ENCODE results near the gene ZBTB38. TPM values are rescaled to one million over a fixed set of nuclear protein-coding genes. Genes with fewer than 3 reads are reported as not detected.

Gene ZBTB38
- total RNA-seq, 1 experiment from 2014 or later = 92.8 TPM

DNA sequence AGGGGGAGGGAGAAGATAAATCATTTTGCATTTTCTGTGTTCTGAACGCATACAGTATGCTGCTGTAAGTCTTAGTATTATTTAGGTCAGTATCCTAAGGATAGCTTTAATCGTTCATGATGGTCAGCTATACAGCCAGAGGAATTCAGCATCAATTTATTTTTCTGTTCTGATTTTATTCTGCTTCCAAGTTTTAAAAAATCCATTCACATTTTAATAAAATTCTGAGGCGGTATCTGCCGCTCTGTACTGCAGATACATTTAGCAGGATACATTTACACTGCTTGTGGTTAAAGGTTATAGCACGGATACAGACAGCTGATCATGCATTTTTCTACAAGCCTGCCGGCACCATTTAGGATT is 17.8 kb downstream of the ZBTB38 start:
- DNase-seq (ENCODE audit: low read depth) = no peak

DNA sequence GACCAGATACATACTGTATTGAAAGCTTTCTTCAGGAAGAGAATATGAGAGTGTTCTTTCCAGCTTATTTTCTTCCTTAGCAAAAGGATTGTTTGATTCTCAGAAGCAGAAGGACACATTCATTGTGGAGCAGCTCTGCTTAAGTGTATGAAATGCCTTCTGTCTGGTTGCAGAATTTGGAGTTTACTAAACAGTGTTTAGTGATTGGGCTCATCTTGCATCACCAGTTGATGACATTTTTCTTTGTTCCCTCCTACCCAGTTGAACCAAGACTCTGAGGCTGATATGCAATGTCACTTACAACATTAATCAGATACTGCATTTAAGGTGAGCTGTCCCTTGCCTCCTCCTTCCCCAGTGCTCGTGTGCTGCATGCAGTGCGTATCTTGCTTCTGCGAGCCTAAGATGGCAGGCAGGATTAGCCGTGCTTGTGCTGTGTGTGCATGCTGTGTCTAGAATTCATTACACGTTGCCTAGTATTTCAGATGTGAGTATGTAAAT is 18.4 kb downstream of the ZBTB38 start:
- DNase-seq (ENCODE audit: low read depth) = no peak

DNA sequence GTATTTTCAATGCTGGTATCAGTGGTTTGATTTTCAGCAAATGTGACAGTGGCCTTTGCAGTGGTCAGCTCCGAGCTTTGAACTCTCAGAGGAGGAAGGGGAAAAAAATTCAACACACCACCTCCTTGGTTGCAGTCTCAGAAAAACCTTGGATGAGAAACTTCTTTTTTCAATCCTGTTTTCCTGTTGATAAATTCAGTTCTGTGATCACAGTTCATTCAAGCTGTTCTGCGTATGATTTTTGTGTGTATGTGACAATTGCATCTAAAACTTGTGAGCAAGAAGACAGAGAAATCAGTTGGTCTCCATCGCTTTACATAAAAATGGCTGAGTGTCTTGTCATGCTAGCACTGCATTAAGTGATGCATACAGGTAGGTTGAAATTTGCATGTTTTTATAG is 19.2 kb downstream of the ZBTB38 start:
- no peak for DNase-seq (ENCODE audit: low read depth)

DNA sequence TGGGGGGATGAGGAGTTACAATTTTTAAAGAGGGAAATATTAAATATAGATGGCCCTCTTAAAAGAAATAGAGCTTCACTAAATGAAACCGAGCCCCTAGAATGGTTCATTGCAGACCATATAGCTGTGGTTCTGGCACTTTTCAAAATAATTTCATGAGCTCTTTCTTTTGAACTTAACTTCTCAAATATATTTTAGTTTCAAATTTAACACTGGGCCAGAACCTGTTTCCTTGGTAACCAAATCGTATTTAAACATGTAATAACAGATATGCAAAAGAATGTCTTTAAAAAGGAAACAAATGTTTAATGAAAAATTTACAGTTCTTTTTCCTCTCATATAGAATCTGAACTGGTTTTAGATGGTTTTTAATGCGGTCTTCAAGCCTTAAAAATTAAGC is 20.1 kb downstream of the ZBTB38 start:
- no peak for DNase-seq (ENCODE audit: low read depth)

DNA sequence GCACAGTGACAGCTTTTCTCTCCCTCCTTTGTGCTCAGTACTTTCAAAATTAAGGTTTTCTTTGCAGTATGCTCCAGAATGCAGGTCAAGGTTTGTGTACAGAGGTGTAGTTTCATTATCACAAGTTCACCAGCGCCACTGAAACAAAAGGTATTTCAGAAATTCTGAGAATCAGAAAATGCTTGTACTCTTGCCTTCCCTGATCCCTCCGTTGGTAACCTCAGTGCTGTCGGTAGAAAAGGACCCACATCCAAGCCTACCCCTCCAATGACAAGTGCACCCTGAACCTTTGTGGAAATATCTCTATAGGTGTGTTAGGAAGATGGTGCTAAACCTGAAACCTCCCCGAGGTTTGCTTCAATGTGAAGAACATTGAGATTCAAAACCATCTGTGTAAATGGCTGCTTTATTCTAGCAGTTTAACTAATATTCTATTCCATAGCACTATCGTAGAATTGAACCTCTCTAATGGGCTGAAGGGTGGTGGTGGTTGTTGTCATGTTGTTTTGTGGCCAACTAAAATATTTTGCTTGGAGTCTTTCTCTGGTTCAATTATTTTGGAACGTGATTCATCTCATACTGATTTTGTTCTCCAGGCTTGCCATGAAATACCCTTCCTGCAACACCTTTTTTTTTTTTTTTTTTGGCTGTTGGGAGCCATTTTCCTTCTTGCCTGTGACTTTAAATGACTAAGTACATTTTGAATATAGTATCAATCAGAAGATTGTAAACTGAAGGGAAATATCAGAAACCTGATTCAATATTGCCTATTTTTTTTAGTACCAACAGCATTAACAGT is 20.7 kb downstream of the ZBTB38 start:
- DNase-seq (ENCODE audit: low read depth) = peak; percentile 61

DNA sequence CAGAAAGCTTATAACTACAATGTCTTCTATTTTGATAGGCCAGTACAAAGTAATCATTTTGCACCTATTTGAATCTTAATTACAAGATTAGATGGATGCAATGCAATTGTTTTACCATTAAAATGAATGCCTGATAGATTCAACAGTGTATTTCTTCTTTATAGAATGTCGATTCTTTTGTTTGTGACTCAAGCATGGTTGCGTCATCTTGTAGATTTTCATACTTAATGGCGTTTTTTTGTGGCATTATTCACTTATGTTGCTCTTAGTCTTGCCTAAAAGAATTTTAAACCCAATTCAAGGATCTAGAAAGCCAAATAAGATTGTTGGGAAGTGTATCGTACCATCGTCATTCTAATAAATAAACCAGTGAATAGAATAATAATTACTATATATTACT is 21.4 kb downstream of the ZBTB38 start:
- no peak for DNase-seq (ENCODE audit: low read depth)

DNA sequence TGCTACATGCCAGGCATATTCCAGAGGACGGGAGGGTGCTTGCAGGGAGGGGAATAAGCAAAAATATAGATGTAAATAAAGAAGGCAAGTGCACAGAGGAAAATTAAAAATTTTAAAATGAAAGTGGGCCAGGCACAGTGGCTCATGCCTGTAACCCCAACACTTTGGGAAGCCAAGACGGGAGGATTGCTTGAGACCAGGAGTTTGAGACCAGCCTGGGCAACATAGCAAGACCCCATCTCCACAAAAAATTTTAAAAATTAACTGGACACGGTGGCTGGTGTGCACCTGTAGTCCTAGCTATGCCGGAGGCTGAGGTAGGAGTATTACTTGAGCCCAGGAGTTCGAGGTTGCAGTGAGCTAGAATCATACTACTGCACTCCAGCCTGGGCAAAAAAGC is 22.4 kb downstream of the ZBTB38 start:
- DNase-seq (ENCODE audit: low read depth) = no peak

DNA sequence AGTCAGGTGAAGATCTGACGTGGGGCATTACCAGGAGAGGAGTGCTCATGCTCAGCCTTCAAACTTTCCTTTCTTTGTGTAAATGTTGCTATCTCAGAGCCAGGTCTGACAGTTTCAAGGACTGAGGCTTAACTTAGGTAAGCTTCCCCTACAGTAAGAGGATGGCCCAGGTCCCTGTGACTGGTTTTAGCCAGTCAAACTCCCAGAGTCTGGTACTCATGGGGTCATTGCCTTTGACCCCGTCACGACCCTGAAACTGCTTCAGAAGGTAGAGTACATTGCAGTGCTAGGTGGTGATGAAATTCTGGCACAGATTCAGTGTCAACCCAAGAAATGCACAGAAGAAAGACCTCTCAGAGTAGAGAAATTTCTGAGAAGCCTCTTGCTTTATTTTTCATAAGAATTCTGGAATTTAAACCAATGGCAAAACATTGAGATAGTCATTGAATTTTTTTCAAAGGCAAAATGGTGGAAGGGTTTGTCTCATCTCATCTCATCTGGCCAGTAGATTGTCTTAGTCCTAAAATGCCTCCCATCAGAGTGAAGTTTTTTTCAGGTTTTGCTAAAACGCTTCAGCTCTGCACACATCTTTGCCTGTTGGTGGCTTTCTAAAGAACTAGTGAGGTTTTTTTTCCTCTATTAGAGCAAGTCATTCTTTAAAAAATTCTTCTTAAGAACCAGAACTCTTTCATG is 23.1 kb downstream of the ZBTB38 start:
- no peak for DNase-seq (ENCODE audit: low read depth)

DNA sequence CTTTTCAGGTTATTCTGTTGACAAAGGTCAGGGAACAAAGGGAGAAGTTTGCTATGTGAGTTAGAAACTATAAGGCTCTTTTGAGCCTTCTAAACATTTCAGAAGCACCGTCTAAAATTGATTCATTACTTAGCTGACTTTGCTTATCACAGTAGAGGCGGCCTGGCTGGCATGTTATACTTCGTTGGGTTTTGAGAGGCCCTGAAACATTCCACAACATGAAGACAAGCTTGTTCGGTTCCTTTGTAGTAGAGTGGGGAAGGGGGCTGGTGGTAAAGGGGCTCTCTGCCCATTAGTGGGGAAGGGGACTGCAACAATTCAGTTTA is 23.6 kb downstream of the ZBTB38 start:
- no peak for DNase-seq (ENCODE audit: low read depth)

DNA sequence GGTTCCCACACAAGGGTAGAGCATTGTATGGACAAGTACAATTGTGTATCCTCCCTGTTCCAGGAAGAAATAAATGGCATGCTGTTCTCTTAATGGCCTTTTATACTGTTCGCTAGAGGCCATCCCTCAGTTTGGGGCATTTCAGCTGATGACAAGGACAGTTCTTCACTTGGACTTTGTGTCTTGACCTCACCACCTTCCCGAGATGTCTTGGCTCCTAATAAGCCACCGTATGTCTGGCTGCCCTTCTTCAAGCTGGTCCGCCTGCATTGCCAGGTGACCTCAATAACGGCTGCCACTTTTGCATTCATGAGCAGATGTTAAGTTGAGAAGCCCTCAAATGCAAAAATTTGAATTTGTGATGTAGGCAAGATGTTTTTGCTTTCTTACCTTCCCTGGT is 24.1 kb downstream of the ZBTB38 start:
- DNase-seq (ENCODE audit: low read depth) = no peak

DNA sequence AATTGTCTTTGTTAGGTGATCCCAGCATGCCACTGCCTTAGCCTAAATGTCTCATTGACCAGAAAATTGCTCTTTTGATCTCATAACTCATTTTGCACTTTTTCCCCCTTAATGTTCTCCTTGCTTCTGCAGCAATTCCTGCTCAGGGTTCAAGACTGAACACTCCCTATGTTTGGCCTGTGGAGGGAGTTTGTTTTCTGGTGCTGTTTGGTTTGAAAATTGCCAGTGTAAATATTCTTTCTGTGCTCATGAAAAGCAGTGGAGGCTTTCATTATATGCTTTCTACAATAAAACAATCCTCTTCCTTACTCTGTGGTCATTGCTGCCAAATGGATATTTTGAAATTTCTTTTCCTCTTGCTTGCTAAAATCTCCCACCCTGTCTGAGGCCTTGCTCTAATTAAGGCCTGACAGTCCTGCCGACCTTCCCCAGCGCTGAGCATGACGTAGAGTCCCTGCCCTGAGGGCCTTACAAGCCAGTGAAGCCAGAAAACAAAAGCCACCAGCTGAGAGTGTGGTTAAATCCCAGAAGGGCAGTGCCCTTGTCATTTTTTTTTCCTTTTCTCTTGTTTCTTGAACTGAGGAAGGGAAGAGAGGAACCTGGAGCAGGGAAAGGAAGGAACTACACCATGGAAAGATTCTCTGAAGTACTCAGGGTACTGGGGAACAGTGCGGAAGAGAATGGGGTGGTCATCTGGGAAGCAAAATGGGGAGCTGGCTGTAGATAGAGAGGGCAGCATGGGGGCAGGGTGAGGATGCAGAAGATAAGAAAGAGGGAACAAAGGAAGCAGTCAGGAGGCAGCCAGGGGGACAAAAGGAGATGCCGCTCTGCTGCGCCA is 24.8 kb downstream of the ZBTB38 start:
- DNase-seq (ENCODE audit: low read depth) = peak; percentile 95

DNA sequence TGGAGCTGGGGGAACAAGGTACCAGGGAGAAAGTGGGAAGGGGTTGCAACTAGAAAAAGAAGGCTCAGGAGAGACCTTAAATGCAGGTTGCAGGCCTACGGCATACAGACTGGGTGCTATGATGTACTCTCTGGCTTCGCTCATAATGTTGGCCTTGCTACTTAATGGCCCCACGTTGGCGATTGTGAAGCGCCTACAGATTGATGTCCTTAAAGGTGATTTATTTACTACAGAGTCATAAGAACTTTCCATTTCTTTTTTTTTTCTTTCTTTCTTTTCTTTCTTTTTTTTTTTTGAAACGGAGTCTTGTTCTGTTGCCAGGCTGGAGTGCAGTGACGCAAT is 25.4 kb downstream of the ZBTB38 start:
- no peak for DNase-seq (ENCODE audit: low read depth)

DNA sequence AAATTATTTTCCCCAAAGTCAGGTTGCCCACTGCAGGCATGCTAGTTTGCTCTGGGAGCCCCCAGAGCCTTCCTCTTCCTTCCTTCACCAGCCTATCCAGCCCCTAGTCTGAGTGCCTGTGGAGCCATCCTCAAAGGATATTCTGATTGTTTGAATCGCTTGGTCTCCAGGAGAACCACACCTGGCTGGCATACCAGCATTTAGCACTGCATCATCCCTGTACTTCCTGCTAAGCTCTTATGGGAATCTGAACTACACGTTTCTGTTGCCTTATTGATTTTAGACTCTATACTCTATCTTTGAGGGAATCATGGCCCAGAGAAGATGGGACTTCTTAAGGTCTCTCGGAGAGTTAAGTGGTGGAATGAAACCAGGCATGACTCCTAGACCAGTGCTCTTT is 26.3 kb downstream of the ZBTB38 start:
- DNase-seq (ENCODE audit: low read depth) = no peak

DNA sequence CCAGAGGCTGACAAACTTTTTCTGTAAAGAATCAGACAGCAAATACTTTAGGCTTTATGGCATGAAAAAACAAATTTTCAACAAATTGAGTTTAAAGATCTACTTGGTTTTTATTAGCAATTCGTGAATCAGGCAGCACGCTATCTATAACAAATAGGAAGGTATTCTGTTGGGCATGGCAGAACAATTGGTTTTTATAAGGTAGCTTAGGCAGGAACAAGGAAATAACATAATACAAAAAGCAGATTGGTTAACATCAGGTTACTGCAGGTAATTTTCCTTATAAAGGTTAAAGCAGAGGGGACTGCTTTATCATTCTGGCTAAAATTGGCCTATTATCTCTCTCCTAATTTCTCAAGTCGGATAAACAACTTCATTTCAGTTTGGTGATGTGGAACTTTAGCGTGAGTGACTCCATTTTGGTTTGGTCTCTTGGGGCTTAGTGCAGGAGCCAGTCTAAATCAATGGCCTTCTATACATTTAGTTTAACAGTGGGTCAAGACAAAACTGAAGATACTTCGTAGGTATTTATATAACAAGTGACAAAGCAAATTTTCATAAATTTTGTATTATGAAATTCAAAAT is 26.8 kb downstream of the ZBTB38 start:
- DNase-seq (ENCODE audit: low read depth) = no peak

DNA sequence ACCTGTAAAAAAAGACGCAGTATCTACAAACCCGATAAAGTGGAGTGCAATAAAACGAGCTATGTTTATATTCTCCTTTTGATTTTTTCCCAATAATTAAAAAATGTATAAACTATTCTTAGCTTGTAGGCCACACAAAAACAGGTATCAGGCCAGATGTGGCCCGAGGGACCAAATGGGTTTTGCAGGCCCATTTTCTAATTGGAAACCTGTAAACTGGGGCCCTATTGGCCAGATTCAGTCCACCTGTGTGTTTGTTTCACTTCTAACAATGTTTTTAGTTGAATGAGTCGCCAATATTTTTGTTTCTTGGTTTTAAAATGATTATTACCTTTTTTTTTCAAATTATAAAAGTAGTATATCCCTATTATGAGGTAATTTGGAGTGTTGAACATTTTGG is 29.7 kb downstream of the ZBTB38 start:
- no peak for DNase-seq (ENCODE audit: low read depth)

DNA sequence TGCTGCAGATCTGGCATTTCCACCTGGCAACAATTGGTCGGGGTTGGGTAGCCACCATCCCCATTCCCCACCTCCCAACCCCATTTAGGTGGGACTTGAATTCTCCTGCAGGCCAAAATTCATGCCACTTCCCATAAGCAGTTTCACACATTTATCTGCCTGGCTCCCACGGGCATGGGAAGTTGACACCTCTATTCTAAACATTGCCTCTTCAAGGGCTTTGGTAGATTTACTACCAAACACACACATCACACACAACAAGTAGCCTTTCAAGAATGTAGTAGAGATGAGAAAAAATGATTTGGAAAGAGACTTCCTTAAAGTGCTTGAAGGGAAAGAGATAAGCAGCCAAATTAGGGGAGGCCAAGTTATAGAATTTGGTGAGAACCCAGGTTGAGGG is 30.9 kb downstream of the ZBTB38 start:
- DNase-seq (ENCODE audit: low read depth) = peak; percentile 58

DNA sequence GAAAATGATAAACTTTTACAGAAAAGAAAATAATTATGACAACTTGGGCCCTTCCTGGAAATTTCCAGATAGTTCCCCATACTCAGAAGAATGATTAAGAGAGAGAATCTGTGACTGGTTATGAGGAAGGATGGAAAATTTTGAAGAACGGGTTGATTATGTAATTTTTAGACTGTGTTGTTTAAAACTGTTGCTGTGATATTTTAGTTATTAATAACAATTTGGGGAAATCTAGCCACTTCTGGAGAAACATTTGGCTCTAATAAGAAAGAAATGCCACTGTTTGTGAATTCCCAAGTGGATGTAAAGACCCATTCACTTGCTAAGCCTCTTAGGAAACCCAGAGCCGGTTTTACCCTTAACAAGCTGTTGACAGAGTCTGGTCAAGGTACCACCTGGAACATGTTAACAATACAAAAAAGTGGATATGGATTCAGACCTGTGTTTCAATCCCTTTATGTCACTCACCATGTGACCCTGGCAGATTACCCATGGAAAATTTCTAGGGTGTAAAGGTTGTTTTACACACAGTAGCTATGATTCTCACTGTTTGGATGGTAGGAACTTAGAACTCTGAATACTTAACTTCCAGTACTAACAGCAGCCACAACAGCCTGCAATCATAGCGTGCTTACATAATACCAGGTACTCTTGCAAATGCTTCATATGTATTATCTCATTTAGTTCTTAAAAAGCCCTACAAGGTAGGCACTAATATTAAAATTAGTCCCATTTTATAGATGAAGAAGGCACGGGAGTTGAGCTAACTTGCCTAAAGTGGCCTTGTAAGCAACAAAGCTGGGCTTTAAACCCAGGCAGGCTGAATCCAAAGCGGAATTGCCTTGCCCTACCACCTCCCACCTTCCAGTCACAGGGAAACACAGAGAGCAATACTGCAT is 32.0 kb downstream of the ZBTB38 start:
- DNase-seq (ENCODE audit: low read depth) = no peak

DNA sequence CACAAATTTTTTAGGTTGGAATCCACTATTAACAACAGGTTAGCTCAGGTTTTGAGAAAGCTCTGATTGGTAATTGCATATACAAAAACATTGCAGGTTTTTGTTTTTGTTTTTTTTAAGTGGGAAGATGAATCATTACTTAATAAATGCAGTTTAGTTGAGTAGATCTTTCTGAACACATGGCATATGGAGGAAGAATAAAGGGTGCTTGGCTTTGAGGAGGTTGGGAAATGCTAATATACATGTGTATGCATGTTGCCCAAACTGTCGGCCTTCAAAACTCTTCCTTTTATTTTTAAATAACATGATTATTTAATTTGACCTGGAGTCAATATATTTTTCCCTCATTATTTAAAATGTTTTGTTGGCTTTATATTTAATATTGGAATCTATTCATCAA is 32.8 kb downstream of the ZBTB38 start:
- no peak for DNase-seq (ENCODE audit: low read depth)

DNA sequence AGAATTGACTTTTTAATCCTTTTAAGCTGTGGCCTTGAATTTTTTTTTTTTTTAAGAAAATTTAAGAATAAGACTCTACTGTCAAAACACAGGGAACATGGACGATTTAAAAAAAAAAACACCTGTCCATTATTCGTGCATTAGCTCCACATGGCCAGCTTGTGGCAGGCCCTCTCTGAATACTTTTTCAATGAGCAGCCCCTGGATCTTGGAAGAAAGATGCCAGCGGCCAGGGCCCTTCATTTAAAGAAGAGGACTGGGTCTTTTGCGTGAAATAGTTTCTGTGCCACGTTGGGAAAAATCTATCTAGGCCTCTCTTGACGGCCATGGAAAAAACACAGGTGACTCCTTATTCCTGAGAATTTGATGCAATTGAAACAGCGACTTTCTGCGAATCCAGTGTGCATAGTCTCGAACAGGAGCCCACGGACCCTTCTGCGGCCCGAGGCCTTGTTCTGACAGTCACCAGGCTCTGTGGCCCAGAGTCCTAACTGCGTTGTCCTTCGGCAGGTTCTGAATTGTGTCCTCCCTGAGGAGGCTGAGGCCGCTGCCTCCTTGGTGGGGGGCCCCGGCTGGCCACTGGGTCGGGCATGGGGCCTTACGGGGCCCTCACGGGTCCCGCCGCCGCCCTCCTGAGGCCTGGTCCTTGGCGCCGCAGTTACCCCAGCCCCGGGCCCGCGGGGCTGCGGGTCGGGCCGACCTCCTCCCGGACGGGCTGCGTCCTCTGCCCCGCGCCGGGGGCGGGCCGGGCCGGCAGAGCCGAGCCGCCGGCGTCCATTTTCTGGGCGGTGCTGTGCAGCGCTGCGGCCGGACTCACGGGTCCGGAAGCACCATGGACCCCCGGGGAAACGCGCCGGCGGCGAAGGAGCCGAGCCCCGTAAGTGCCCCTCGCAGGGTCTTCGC is 33.5 kb downstream of the ZBTB38 start:
- peak; percentile 46 for DNase-seq (ENCODE audit: low read depth)

DNA sequence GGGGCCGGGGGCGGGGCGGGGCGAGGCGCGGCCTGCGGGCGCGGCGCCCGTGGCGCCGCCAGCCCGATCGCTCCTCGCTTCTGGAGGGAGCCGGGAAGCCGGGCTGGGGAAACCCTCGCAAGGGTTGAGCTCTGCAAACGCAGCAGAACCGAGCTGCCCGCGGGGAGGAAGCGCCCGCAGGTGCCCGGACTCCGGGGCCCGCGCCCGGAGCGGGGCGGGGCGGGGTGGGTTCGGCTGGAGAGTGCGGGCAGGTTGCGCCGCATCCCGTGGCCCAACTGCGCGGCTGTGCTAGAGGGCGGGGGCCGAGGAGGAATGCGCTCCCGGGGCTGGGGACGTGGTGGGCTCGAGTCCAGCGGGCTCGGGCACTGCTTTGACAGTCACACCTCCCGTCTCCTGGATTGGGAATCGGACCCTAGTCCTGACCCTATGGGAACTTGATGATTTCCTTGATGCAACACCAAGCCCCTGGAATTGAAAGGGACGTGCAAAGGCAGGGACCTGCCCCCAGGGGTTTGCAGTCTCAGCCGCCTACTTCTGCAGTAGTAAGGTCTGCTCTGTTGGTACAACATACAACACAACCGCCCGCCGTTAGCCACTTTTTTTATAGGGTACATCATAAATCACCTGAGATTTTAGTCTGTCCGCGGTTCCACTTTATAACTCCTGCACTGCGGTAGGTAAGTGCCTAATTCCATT is 34.3 kb downstream of the ZBTB38 start:
- DNase-seq (ENCODE audit: low read depth) = peak; percentile 53

Measured in M059J (cell line).